Measurements from ENCODE around the gene YJU2. TPM values are rescaled to one million over a fixed set of nuclear protein-coding genes. Genes with fewer than 3 reads are reported as not detected.
"Not testable (repeated sequence)": the region's sequence is repeated elsewhere in the genome, so short reads cannot be mapped to it uniquely, and the experiment has no call there.

Gene YJU2
- 12.3 TPM for total RNA-seq (ENCODE audit: insufficient read depth, low replicate concordance)

GRCh38 chr19:4246767-4247593, at the start of gene YJU2:
Gene YJU2 (plus strand): TSS chr19:4247080. CDS start chr19:4247147, 67 bp downstream.
- DNase-seq (ENCODE audit: low spot score): peak; percentile 100

- no peak for DNase-seq (ENCODE audit: low spot score)
Observed at GRCh38 chr19:4197228-4197624, 49.7 kb upstream of the YJU2 start.

GRCh38 chr19:4197625-4198466, 49.0 kb upstream of the YJU2 start:
- DNase-seq (ENCODE audit: low spot score): no peak

GRCh38 chr19:4198467-4199126, 48.3 kb upstream of the YJU2 start:
- no peak for DNase-seq (ENCODE audit: low spot score)

- DNase-seq (ENCODE audit: low spot score): no peak
Observed at GRCh38 chr19:4199699-4200293, 47.1 kb upstream of the YJU2 start.

GRCh38 chr19:4200940-4201542, 45.8 kb upstream of the YJU2 start:
- no peak for DNase-seq (ENCODE audit: low spot score)

GRCh38 chr19:4201798-4202197, 45.1 kb upstream of the YJU2 start:
- DNase-seq (ENCODE audit: low spot score): no peak

GRCh38 chr19:4206818-4207484, 39.9 kb upstream of the YJU2 start:
- DNase-seq (ENCODE audit: low spot score): no peak

- peak; percentile 11 for DNase-seq (ENCODE audit: low spot score)
Observed at GRCh38 chr19:4208385-4209094, 38.3 kb upstream of the YJU2 start.

- DNase-seq (ENCODE audit: low spot score): no peak
Observed at GRCh38 chr19:4210166-4210731, 36.6 kb upstream of the YJU2 start.

- no peak for DNase-seq (ENCODE audit: low spot score)
Observed at GRCh38 chr19:4213116-4213515, 33.8 kb upstream of the YJU2 start.

- DNase-seq (ENCODE audit: low spot score): no peak
Observed at GRCh38 chr19:4215807-4216206, 31.1 kb upstream of the YJU2 start.

- DNase-seq (ENCODE audit: low spot score): no peak
Observed at GRCh38 chr19:4216846-4217245, 30.0 kb upstream of the YJU2 start.

- no peak for DNase-seq (ENCODE audit: low spot score)
Observed at GRCh38 chr19:4217429-4218264, 29.2 kb upstream of the YJU2 start.

- not testable (repeated sequence) for DNase-seq (ENCODE audit: low spot score)
Observed at GRCh38 chr19:4218523-4218922, 28.4 kb upstream of the YJU2 start.

- no peak for DNase-seq (ENCODE audit: low spot score)
Observed at GRCh38 chr19:4220188-4220587, 26.7 kb upstream of the YJU2 start.

- DNase-seq (ENCODE audit: low spot score): peak; percentile 31
Observed at GRCh38 chr19:4224470-4224869, 22.4 kb upstream of the YJU2 start.

GRCh38 chr19:4225885-4226284, 21.0 kb upstream of the YJU2 start:
- no peak for DNase-seq (ENCODE audit: low spot score)

GRCh38 chr19:4227771-4228170, 19.1 kb upstream of the YJU2 start:
- DNase-seq (ENCODE audit: low spot score): no peak
